GM18858 (cell line): Measurements from ENCODE around the gene INIP.
"Not testable (repeated sequence)": the region's sequence is repeated elsewhere in the genome, so short reads cannot be mapped to it uniquely, and the experiment has no call there.

Experiments
- ATAC-seq: cut with Tn5 transposase; IDR thresholded peaks from one replicate; pipeline ENCODE4 v1.9.1; 2021; ENCODE audit not compliant: unreplicated experiment

Gene INIP

GRCh38 chr9:112743216-112743836 lies 25.4 kb upstream of the INIP start:
- no peak for ATAC-seq

- ATAC-seq: no peak
Observed at GRCh38 chr9:112734892-112735291, 17.0 kb upstream of the INIP start.

- no peak for ATAC-seq
Observed at GRCh38 chr9:112731971-112732370, 14.1 kb upstream of the INIP start.

- no peak for ATAC-seq
Observed at GRCh38 chr9:112728401-112728800, 10.5 kb upstream of the INIP start.

GRCh38 chr9:112726428-112726827 lies 8.5 kb upstream of the INIP start:
- ATAC-seq: peak; percentile 49

GRCh38 chr9:112725961-112726360 lies 8.0 kb upstream of the INIP start:
- ATAC-seq: no peak

- not testable (repeated sequence) for ATAC-seq
Observed at GRCh38 chr9:112722749-112723148, 4.8 kb upstream of the INIP start.

GRCh38 chr9:112720113-112720780 lies 2.3 kb upstream of the INIP start:
- no peak for ATAC-seq

GRCh38 chr9:112719696-112720095 lies 1.8 kb upstream of the INIP start:
- ATAC-seq: no peak

- ATAC-seq: peak; percentile 26
Observed at GRCh38 chr9:112719241-112719691, 1.3 kb upstream of the INIP start.

GRCh38 chr9:112712678-112713077 lies 5.2 kb downstream of the INIP start:
- ATAC-seq: no peak

GRCh38 chr9:112711050-112711689 lies 6.7 kb downstream of the INIP start:
- no peak for ATAC-seq

- ATAC-seq: no peak
Observed at GRCh38 chr9:112705768-112706427, 12.0 kb downstream of the INIP start.

GRCh38 chr9:112703304-112703703 lies 14.6 kb downstream of the INIP start:
- ATAC-seq: no peak

- no peak for ATAC-seq
Observed at GRCh38 chr9:112700085-112700484, 17.8 kb downstream of the INIP start.

- ATAC-seq: peak; percentile 85
Observed at GRCh38 chr9:112699230-112699629, 18.7 kb downstream of the INIP start.

GRCh38 chr9:112696461-112696860 lies 21.5 kb downstream of the INIP start:
- no peak for ATAC-seq

GRCh38 chr9:112694706-112695555 lies 23.0 kb downstream of the INIP start:
- no peak for ATAC-seq

- ATAC-seq: no peak
Observed at GRCh38 chr9:112689161-112689740, 28.7 kb downstream of the INIP start.

- ATAC-seq: no peak
Observed at GRCh38 chr9:112680731-112681402, 37.0 kb downstream of the INIP start.
